DOHH2 (cell line): ENCODE results near the gene PTTG1IP2.

Source experiments
- EZH2phosphoT487 ChIP-seq: fragments of 200-600 bp; sonication (generic); IDR thresholded peaks from 2 replicates; pipeline ENCODE4 v1.6.1; 2017; ENCODE audit warnings: borderline replicate concordance, mild to moderate bottlenecking, antibody characterized with exemption, low read length, moderate library complexity, mixed read lengths
- TF ChIP-seq, protein P1 (sequence below): fragments of 200-600 bp; sonication (generic); IDR thresholded peaks from one replicate; pipeline ENCODE4 v1.5.1; 2014; ENCODE audit warnings: antibody characterized with exemption, mild to moderate bottlenecking, low read depth, low read length; ENCODE audit not compliant: poor library complexity, severe bottlenecking

- TF ChIP-seq, protein P1, sequence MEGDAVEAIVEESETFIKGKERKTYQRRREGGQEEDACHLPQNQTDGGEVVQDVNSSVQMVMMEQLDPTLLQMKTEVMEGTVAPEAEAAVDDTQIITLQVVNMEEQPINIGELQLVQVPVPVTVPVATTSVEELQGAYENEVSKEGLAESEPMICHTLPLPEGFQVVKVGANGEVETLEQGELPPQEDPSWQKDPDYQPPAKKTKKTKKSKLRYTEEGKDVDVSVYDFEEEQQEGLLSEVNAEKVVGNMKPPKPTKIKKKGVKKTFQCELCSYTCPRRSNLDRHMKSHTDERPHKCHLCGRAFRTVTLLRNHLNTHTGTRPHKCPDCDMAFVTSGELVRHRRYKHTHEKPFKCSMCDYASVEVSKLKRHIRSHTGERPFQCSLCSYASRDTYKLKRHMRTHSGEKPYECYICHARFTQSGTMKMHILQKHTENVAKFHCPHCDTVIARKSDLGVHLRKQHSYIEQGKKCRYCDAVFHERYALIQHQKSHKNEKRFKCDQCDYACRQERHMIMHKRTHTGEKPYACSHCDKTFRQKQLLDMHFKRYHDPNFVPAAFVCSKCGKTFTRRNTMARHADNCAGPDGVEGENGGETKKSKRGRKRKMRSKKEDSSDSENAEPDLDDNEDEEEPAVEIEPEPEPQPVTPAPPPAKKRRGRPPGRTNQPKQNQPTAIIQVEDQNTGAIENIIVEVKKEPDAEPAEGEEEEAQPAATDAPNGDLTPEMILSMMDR = no peak
- TF ChIP-seq EZH2phosphoT487 = no peak
Measured at GRCh38 chr7:90532231-90532929, 62.9 kb downstream of the PTTG1IP2 start.
